Heart right ventricle (tissue), 16 donors: Measurements from ENCODE around the gene UNC5CL. TPM values are rescaled to one million over a fixed set of nuclear protein-coding genes. Genes with fewer than 3 reads are reported as not detected.

Experiments
- ATAC-seq, 8 donors: fragments of 200-7000 bp; cut with Tn5 transposase; one replicate each; pipeline ENCODE4 v1.9.1; 2020; ENCODE audit warnings: mild to moderate bottlenecking in 8 of 8, moderate library complexity in 8 of 8, moderate number of reproducible peaks in 1 of 8
- DNase-seq, 2 donors: peaks; one replicate each; pipeline ENCODE4 v3.0.0-alpha.2; 2020
- H3K27ac ChIP-seq, 10 donors: fragments of 200-600 bp; sonication (generic) in 2 of 10; one replicate each; pipeline versions ENCODE4 v1.5.0 to v1.8.0; 2020 to 2022; ENCODE audit warnings: mild to moderate bottlenecking in 3 of 10
- H3K27me3 ChIP-seq, 7 donors: fragments of 200-600 bp; one replicate each; pipeline ENCODE4 v1.8.0; 2021 to 2022; ENCODE audit warnings: mild to moderate bottlenecking in 2 of 7
- H3K36me3 ChIP-seq, 9 donors: fragments of 200-600 bp; sonication (generic) in 1 of 9; one replicate each; pipeline versions ENCODE4 v1.5.0 to v1.8.0; 2020 to 2022; ENCODE audit warnings: mild to moderate bottlenecking in 2 of 9
- H3K4me1 ChIP-seq, 9 donors: fragments of 200-600 bp; sonication (generic) in 1 of 9; one replicate each; pipeline versions ENCODE4 v1.5.0 to v1.8.0; 2020 to 2022; ENCODE audit warnings: mild to moderate bottlenecking in 4 of 9
- H3K4me3 ChIP-seq, 10 donors: fragments of 200-600 bp; sonication (generic) in 2 of 10; one replicate each; pipeline versions ENCODE4 v1.5.0 to v1.8.0; 2020 to 2022; ENCODE audit warnings: mild to moderate bottlenecking in 7 of 10, moderate library complexity in 2 of 10
- H3K9me3 ChIP-seq, 11 donors: fragments of 200-600 bp in 10 of 11; sonication (generic) in 2 of 11; one replicate each; pipeline versions ENCODE4 v1.5.0 to v1.8.0; 2013 to 2022; ENCODE audit warnings: mild to moderate bottlenecking in 2 of 11, control low read depth in 1 of 11, moderate library complexity in 1 of 11
- WGBS, 2 donors: extraction: QIAGEN DNeasy Blood & Tissue Kit; methylation state at CpG; one replicate each; pipeline ENCODE4 v1.1.7; 2013; ENCODE audit warnings: inconsistent platforms in 1 of 2; 5-methylcytosine and 5-hydroxymethylcytosine counted together
- intact Hi-C, 10 donors: fragments of 100-400 bp; cut with DNase I; formaldehyde crosslinking; loops; one replicate each; pipeline versions ENCODE4 v1.11.1 to v1.14.2; 2022
- polyA plus RNA-seq, 2 donors: library from polyadenylated mRNA; stranded (reverse); fragments of 200-250 nt; gene quantifications; one replicate each; pipeline ENCODE4 v1.2.3, GENCODE V29; 2013
- total RNA-seq, 10 donors: library from RNA; stranded (reverse); fragmentation: NEBNext Ultra II Directional in 3 of 10; extraction: Animal tissue kit (Norgen Biotek cat#: 25700) in 3 of 10; gene quantifications; one replicate each; pipeline versions ENCODE4 v1.2.1 to v1.2.4, GENCODE V29; 2021 to 2023
- TF ChIP-seq, protein P1 (sequence below), 9 donors: fragments of 200-600 bp; sonication (generic) in 2 of 9; IDR thresholded peaks; one replicate each; pipeline versions ENCODE4 v1.5.0 to v1.8.0; 2021 to 2022; ENCODE audit warnings: antibody characterized with exemption in 9 of 9, mild to moderate bottlenecking in 5 of 9, moderate library complexity in 1 of 9
- donor health status: Arrhythmogenic right ventricular cardiomyopathy.
- donor health status: ischemic (EF 13 %, LVEDD 7.1; RV severe dilation, severe dysfunction).
- donor health status: healthy with polysubstance abuse.
- donor health status: DM: no; HTN: yes; CAD: no.
- donor health status: DM: no; HTN: no; CAD: no.
- donor health status: ischemic (EF 25% LVEDD 6.9; RV normal size, moderate dysfunction).
- donor health status: ischemic (EF 25% LVEDD 5.7; RV mildly dilated, moderate dysfunction).
- donor health status: healthy.
- donor health status: DM: yes; HTN: yes; CAD: no.
- donor health status: Ischemic cardiomyopathy.
- donor health status: ischemic (EF 35%, LVEDD 5.7; RV mildly dilated, moderate dysfunction).
- donor health status: nonischemic (EF 11% LVEDD 7.7; RV severe dilation, severe dysfunction).
- donor health status: DM: yes; HTN: yes; CAD: no.
- donor health status: PGD.
- donor health status: ischemic (EF 29% LVEDD 5.4; RV normal size, mild dysfunction).
- donor health status: nonischemic (EF 23%, LVEDD 6.1; RV moderate dilation, normal function).

UNC5CL gene
- total and polyA plus RNA-seq, 12 donors: 0.19 to 1.9 (median 0.45) TPM

GRCh38 chr6:41027799-41028560 is 11.0 kb downstream of the UNC5CL start:
- intact Hi-C loops: loop anchor here in 8 of 10 donors (1.0 to 10.0 kb wide), 15 partner anchors 23 to 1683 kb away; no protein-coding TSS in a partner anchor
- peak; percentile 95 to 97 (median 96) for ATAC-seq
- WGBS, 2 donors: 1 to 2% methylated on average over 45 of the region's 45 CpGs

DNA sequence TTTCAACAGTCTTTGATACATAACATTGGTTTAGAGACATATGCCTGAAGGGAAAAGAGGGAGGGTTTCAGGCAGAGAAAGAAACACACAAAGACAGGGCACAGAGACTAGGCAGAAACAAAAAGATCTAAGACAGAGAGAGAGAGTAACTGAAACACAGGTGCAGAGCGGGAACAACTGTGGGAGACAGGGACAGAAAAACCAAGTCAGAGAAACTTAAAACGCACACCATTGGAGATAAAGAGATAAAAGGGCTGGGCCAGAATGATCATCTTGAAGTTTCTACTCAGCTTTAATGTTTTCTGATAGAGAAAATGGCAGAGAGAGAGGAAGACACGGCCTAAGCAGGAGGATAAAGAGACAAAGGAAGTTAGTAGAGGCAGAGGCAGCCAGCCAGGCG is 11.8 kb downstream of the UNC5CL start:
- DNase-seq (no peak), ATAC-seq (no peak)
- TF ChIP-seq, protein P1, sequence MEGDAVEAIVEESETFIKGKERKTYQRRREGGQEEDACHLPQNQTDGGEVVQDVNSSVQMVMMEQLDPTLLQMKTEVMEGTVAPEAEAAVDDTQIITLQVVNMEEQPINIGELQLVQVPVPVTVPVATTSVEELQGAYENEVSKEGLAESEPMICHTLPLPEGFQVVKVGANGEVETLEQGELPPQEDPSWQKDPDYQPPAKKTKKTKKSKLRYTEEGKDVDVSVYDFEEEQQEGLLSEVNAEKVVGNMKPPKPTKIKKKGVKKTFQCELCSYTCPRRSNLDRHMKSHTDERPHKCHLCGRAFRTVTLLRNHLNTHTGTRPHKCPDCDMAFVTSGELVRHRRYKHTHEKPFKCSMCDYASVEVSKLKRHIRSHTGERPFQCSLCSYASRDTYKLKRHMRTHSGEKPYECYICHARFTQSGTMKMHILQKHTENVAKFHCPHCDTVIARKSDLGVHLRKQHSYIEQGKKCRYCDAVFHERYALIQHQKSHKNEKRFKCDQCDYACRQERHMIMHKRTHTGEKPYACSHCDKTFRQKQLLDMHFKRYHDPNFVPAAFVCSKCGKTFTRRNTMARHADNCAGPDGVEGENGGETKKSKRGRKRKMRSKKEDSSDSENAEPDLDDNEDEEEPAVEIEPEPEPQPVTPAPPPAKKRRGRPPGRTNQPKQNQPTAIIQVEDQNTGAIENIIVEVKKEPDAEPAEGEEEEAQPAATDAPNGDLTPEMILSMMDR (IDR thresholded peaks at IDR 0.05): no peak
- Histone ChIP-seq H3K9me3 (no peaks in the 10 kb centered on the region), H3K4me3 (peak overlapping the region in 9 of 10 donors; percentile 43 to 66 (median 61)), H3K4me1 (peaks cover 3 to 26% (median 10%) of the 10 kb centered on the region in 9 donors), H3K27ac (peak overlapping the region in 6 of 10 donors; percentile 78 to 86 (median 82)), H3K27me3 (no peaks in the 10 kb centered on the region), H3K36me3 (no peaks in the 10 kb centered on the region)
- 41 to 48% methylated on average over 4 of the region's 4 CpGs for WGBS, 2 donors
- intact Hi-C loops: loop anchor here in 8 of 10 donors (2.0 to 10.0 kb wide), 9 partner anchors 40 to 1682 kb away; no protein-coding TSS in a partner anchor

More at GRCh38 chr6:41027799-41028560, 11.0 kb downstream of the UNC5CL start:
- no peaks in the 10 kb centered on the region for H3K36me3 ChIP-seq
- H3K27ac ChIP-seq: peak overlapping the region; percentile 27 to 86 (median 78)
- peak overlapping the region; percentile 40 to 66 (median 60) for H3K4me3 ChIP-seq
- peaks cover 3 to 26% (median 10%) of the 10 kb centered on the region in 9 donors for H3K4me1 ChIP-seq
- no peaks in the 10 kb centered on the region for H3K9me3 ChIP-seq
- DNase-seq: peak; percentile 81 to 90
- TF ChIP-seq, protein P1 (IDR thresholded peaks at IDR 0.05): peak; percentile 93 to 100 (median 100)
- H3K27me3 ChIP-seq: no peaks in the 10 kb centered on the region

- Histone ChIP-seq H3K9me3 (no peaks in the 10 kb centered on the region), H3K36me3 (no peaks in the 10 kb centered on the region), H3K27ac (no peak overlapping the region), H3K4me1 (peaks cover 3 to 29% (median 10%) of the 10 kb centered on the region in 9 donors), H3K4me3 (no peak overlapping the region), H3K27me3 (no peaks in the 10 kb centered on the region)
- no peak for ATAC-seq
- WGBS, 2 donors: 84 to 89% methylated on average over 3 of the region's 3 CpGs
- intact Hi-C loops: loop anchor here in 8 of 10 donors (2.0 to 10.0 kb wide), 9 partner anchors 41 to 1681 kb away; no protein-coding TSS in a partner anchor
- TF ChIP-seq, protein P1 (IDR thresholded peaks at IDR 0.05): no peak
- no peak for DNase-seq
Measured at GRCh38 chr6:41025966-41026530, 13.0 kb downstream of the UNC5CL start.

DNA sequence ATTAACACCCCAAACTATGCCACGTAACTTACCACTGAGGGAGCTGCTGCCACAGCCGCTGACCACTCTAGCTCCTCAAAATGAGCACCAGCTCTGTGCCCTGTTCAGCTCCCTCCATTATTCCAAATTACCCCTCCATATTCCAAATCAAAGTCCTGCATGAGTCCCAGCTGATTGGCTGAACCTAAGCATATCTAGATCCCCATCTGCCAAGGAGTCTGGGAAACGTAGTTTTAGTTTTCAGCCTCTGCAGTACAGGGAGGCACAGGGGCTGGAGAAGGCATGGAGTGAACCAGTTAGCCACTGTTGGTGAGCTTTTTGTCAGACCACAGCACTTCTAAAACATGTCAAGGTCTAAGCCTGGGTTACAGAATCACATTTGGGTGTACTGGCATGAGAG is 15.9 kb downstream of the UNC5CL start:
- Histone ChIP-seq H3K27ac (no peak overlapping the region), H3K27me3 (no peaks in the 10 kb centered on the region), H3K36me3 (no peaks in the 10 kb centered on the region), H3K4me3 (no peak overlapping the region), H3K4me1 (peaks cover 0 to 20% (median 6%) of the 10 kb centered on the region in 9 donors), H3K9me3 (peaks cover 0 to 16% (median 0%) of the 10 kb centered on the region in 11 donors)
- TF ChIP-seq, protein P1 (IDR thresholded peaks at IDR 0.05): no peak
- DNase-seq: no peak
- WGBS, 2 donors: 95 to 98% methylated on average over 3 of the region's 3 CpGs
- ATAC-seq: no peak
- intact Hi-C loops: loop anchor here in 8 of 10 donors (5.0 to 10.0 kb wide), 7 partner anchors 126 to 1678 kb away; no protein-coding TSS in a partner anchor
